IPS DF 19.7 (cell line): ENCODE measurements around the gene RCC1.
A peak's percentile ranks its signal among the peaks of the same experiment; 100 is the strongest.
"Not testable (repeated sequence)": the region's sequence is repeated elsewhere in the genome, so short reads cannot be mapped to it uniquely, and the experiment has no call there.

Experiments used
- DNase-seq: peaks from one replicate; pipeline ENCODE4 v3.0.0-alpha.2; 2013; ENCODE audit warnings: low read depth, low spot score

Gene RCC1, protein sequence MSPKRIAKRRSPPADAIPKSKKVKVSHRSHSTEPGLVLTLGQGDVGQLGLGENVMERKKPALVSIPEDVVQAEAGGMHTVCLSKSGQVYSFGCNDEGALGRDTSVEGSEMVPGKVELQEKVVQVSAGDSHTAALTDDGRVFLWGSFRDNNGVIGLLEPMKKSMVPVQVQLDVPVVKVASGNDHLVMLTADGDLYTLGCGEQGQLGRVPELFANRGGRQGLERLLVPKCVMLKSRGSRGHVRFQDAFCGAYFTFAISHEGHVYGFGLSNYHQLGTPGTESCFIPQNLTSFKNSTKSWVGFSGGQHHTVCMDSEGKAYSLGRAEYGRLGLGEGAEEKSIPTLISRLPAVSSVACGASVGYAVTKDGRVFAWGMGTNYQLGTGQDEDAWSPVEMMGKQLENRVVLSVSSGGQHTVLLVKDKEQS

DNA sequence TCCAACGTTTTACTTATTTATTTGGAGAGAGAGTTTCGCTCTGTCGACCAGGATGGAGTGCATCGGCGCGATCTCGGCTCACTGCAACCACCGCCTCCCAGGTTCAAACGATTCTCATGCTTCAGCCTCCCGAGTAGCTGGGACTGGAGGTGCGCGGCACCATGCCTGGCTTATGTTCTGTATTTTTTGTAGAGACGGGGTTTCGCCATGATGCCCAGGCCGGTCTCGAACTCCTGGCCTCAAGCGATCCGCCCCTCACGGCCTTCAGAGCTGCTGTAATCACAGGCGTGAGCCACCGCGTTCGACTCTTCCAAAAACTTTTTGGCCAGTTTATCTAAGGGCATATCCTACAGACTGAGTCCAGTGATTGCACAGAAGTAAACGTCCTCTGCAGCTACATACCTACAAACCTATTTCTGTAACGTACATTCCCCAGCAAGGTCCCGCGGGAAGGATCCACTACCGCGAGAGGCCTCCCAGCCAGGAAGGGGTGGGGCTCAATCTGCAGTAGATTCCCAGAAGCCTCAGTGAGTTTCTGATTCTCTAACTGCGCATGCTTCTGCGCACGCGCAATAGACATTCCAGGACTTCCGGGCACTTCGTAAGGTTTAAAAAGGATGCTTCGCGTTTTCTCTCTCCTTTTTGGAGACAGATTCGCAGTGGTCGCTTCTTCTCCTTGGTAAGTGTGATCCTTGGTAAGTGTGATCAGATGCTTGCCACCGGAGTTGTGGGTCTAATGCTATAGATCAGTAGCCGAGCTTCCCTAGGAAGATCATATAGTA is at the start of gene RCC1:
TSS of gene RCC1 (plus strand) at position 638 of the 782 bp plus-strand sequence. CDS start 23,824 bp downstream, outside the sequence.
- DNase-seq, result peak; percentile 94

DNA sequence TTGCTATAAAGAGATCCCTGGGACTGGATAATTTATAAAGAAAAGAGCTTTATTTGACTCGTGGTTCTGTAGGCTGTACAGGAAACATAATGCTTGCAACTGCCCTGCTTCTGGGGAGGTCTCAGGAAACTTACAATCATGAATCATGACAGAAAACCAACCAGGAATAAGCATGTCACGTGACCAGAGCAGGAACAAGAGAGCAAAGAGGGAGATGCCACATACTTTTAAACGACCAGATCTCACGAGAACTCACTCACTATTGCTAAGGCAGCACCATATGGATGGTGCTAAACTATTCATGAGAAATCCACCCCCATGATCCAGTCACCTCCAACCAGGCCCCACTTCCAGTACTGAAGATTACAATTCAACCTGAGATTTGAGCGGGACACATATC is 49.8 kb upstream of the RCC1 start:
- no peak for DNase-seq

DNA sequence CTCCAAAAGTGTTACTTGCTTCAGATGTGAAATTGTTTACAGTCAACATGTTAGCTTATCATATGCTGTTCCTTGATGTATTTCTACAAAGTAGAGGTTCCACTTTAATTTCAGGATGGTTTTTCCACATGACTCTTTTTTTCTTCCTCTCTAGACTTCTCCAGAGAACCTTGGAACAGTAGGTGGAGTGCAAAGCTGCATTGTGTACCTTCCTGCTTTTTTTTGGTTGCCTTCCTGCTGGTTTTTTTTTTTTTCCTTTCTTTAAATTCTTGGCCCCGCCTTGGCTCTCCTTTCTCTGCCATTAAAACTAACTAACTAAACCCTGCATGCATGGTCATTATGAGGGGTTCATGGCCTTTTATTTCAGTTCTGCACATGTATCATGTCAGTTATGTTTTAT is 48.2 kb upstream of the RCC1 start:
- no peak for DNase-seq

DNA sequence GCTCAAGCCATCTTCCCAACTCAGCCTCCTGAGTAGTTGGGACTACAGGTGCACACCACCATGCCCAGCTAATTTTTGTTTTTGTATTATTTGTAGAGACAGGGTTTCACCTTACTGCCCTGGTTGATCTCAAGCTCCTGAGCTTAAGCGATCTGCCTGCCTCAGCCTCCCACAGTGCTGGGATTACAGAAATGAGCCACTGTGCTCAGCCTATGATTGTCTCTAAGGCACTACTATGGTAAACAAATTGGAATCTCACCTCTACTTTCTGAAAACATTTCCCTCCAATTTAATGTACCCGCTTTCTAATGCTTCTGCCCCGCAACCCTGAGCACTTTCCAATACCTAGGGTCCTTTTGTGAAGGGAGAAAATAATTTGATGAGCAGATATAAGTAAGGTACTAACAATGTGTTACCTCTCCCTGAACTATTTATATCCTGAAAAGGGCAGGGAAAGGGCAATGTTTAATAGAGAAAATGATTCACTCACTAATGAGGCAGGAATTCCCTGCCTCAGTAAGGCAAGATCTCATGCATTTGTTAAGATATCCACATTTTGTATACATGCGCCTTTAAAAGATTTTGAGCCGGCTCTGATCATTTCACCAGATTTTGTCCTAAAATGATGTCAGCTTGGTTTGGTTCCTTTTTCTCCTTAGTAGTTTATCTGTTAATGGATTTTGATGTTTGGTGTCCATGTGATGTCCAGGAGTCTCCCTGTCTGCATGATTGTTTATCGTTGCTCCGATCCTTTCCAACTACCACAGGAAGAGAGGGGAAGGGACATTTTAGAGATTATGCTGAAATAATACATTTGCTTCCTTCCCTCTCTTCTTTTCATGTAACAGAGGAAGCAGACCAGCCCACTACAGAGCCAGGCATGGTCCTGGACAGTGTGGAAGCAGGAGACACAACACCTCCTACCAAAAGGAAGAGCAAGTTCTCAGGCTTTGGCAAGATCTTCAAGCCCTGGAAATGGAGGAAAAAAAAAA is 47.3 kb upstream of the RCC1 start:
- DNase-seq, result no peak

DNA sequence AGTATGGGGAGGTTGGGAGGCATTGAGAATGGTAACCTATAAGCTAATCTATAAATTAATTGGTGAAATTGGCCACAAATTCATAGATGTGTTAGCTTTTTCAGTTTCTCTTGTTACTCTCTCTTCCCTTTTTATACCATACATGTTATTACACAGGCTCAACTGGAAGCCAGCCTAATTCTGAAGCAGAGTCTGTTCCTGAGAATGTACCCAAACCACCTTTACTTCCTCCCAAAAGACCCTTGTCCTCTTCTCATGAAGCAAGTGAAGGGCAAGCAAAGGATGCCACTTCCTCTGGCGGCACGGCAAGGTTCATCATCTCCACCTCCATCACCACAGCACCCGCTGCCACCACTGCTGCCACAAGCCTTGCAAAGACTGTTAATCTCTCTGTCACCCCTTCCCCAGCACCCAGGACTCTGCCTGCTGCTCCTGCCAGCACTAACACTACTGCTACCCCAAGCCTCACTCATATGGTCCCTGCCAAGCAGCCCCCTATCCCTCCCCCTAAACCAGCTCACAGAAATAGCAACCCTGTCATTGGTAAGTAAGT is 39.5 kb upstream of the RCC1 start:
- DNase-seq, result no peak

DNA sequence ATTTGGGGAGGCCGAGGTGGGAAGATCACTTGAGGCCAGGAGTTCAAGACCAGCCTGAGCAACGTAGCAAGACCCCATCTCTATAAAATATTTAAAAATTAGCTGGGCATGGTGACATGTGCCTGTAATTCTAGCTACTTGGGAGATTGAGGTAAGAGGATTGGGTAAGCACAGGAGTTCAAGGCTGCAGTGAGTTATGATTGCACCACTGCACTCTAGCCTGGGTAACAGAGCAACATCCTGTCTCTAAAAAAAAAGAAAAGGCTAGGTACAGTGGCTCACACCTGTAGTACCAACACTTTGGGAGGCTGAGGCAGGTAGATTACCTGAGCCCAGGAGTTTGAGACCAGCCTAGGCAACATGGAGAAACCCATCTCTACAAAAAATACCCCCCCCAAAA is 35.7 kb upstream of the RCC1 start:
- DNase-seq, result no peak

DNA sequence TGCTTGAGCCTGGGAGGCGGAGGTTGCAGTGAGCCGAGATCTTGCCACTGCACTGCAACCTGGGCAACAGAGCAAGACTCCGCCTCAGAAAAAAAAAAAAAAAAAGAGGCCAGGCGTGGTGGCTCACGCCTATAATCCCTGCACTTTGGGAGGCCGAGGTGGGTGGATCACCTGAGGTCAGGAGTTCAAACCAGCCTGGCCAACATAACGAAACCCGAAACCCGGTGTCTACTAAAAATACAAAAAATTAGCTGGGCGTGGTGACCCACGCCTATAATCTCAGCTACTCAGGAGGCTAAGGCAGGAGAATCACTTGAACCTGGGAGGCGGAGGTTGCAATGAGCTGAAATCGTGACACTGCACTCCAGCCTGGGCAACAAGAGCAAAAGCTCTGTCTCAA is 26.3 kb upstream of the RCC1 start:
- DNase-seq, result not testable (repeated sequence)

DNA sequence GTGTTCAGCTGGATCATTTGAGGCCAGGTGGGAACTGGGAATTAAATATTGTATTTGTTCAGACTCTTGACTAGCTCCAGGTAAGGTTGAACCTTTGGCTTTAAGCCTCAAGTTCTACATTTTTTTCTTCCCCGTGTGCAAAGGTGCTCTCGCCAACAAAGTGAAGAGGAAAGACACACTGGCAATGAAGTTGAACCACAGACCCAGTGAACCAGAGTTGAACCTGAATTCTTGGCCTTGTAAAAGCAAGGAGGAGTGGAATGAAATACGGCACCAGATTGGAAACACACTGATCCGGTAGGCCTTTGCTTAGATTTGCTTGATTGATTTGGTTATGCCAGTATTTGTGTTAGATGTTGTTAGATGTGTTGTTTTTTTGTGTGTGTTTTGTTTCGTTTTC is 25.5 kb upstream of the RCC1 start:
- no peak for DNase-seq

DNA sequence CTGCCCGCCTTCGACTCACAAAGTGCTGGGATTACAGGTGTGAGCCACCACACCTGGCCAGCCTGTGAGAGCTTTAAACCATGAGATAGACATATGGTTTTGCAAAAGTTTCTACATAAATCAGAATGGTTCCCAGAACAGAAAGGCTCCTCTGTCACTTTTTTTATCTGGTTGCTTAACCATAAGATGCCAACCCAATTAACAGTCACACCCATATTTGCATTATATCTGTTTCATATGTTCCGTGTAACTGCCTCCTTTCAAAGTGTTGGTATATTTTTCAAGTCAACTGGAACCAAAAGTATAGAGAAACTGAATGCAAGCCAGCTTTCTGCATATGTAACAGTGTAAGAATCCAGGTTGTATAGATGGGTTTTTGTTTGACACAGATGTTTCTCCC is 23.7 kb upstream of the RCC1 start:
- no peak for DNase-seq

DNA sequence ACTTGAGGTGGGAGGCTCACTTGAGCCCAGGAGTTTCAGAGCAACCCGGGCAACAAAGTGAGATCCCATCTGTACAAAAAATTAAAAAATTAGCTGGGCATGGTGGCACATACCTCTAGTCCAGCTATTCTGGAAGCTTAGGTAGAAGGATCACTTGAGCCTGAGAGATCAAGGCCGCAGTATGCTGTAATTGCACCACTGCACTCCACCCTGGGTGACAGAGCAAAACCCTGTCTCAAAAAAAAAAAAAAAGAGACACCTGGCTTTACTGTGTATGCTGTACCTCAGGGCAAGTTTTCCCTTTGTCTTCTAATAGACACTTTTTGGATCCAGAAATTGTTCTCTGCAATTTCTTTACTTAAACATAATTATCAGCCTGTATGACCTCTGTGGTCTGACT is 23.1 kb upstream of the RCC1 start:
- no peak for DNase-seq

DNA sequence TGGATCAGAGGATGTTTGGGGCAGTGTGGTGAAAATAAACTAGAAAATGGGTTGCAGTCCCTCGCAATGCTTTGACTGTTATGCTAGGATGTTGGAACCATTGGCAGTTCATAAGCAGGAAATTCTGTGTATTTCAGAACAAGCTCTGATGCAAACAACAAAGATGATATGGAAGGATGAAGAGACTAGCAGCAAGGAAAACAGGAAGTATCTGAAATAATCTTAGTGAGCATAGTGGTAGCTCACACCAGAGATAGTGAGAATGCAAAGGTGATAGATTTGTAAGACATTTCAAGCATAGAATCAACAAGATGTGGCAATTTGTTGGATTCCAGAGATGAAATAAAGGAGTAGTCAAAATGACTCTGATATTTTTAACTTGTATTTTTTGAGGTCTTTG is 11.1 kb upstream of the RCC1 start:
- DNase-seq, result no peak

DNA sequence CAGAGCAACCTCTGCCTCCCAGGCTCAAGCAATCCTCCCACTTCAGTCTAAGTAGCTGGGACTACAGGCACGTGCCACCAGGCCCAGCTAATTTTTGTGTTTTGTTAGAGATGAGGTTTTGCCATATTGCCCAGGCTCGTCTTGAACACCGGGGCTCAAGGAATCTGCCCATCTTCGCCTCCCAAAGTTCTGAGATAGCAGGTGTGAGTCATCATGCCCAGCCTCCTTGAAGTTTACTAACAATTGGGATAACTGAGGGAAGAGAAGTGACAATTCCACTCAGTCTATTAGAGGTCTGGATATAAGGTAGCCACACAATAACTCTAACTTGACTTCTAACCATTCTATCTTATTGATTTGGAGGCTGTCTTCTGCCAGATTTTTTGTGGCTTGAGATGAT is 6.3 kb upstream of the RCC1 start:
- no peak for DNase-seq

DNA sequence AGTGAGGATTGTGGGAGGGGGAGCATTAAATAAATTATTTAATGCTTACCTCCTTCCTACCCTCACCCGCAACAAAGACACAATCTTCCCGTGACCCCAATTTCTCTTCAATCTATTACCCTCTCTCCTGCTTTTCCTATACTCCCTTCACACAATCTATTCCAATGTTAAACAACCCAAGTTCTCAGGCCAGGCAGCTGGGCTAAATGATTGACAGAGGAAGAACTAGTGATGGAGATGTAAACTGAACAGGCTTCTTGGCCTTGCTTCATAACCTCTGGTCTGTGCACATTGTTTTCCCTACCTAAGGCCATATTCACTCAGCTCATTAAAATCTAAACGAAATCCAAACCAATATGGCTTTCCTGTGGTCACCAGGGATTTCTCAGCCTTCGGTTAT is 3.9 kb upstream of the RCC1 start:
- DNase-seq, result no peak

DNA sequence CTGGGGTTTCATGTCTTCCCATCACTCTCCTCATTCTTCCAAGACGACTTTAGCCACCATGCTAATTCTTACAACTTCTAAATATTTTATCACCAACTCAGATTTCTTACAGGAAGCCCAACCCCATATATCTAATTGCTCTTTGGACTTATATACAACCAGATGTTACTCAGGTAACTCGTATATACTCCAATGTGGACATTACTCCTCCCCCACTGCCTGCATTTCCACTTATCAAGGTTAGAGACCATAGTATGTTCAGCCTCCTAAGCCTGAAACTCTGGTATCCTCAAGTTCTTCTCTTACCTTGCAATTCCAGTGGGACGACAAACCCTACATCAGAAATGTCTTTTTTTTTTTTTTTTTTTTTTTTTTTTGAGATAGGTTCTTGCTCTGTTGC is 2.7 kb upstream of the RCC1 start:
- no peak for DNase-seq

DNA sequence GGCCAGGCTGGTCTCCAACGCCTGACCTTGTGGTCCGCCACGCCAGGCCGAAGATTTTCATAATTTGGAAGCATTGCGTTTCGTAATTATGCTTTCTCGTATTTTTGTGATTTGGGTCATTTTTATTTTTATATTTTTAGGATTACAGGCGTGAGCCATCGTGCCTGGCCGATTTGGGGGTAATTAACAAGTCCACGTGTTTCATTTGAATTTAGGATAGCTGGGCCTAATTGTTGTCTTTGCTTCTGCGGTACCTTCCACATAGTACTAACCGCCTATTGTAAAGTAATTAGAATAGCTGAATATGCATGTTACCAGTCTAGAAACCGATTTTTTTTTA is 1.0 kb downstream of the RCC1 start:
- no peak for DNase-seq

DNA sequence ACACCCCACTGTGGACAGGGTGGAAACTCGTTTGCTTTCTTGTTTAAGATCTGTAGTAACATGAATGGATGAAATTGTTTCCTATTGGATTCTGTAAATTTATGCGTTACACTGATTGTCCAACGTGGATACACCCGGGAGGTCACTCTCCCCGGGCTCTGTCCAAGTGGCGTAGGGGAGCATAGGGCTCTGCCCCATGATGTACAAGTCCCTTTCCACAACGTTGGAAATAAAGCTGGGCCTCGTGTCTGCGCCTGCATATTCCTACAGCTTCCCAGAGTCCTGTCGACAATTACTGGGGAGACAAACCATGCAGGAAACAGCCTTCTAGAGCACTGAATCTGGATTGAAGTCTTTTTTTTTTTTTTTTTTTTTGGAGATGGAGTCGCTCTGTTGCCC is 1.4 kb downstream of the RCC1 start:
- DNase-seq, result no peak

DNA sequence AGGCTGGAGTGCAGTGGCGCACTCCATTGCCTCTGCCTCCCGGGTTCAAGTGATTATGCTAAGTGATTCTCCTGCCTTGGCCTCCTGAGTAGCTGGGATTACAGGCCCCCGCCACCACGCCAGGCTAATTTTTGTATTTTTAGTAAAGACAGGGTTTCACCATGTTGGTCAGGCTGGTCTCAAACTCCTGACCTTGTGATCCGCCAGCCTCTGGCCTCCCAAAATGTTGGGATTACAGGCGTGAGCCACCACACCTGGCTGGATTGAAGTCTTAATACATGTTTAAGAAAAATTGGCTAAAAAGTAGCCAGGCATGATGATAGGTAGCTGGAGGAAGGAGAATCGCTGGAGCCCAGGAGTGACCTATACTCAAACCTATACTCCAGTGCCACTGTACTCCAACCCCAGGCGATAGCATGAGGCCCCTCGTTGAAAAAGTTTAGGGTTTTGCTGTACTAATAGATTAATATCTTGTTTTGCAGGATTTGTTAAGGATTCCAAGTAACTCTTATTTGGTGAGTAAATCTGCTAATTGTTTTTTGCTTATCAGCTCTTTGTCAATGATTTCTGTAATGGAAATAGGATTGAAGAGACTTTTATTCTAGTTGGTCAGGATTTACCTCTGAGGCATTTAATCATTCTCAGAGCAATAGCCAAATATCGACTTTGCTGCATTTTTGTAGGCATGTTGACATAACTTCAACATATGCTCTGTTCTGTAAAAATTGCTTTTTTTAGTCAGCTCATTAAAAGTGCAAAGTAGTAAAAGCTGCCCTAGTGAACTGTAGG is 2.0 kb downstream of the RCC1 start:
- no peak for DNase-seq

DNA sequence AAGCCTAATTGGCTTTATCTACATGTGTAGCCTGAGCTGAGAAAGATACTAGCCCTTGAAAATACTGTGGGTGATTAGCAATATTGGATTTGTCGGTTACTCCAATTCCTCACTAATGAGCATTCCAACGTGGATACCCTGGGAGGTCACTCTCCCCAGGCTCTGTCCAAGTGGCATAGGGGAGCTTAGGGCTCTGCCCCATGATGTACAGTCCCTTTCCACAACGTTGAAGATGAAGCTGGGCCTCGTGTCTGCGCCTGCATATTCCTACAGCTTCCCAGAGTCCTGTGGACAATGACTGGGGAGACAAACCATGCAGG is 2.6 kb downstream of the RCC1 start:
- no peak for DNase-seq

DNA sequence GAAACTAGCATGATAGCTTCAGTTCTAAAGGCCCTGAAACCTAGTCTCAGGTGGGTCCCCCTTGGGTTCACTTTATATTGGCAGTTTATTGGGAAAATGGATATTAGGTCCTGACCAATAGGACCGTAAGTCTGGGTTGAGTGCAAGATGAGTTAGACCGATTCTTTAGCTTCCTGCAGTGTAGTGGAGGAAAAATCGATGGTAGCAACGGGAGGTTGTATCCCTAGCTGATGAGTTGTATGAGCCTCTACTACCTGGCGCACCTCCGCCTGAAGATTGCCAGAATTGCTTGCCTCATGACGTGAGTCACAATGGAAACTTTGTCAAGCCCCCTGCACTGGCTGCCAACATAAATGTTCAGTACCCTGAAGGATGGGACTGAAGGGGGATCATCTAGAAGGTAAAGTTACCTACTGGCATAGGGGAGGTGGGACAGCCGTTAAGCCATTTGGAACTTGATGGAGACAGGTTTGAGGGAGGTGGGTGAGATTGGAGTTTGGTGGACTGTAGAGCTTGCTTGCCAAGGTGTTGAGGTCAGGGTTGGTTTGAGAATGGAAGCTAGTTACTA is 3.9 kb downstream of the RCC1 start:
- DNase-seq, result no peak

DNA sequence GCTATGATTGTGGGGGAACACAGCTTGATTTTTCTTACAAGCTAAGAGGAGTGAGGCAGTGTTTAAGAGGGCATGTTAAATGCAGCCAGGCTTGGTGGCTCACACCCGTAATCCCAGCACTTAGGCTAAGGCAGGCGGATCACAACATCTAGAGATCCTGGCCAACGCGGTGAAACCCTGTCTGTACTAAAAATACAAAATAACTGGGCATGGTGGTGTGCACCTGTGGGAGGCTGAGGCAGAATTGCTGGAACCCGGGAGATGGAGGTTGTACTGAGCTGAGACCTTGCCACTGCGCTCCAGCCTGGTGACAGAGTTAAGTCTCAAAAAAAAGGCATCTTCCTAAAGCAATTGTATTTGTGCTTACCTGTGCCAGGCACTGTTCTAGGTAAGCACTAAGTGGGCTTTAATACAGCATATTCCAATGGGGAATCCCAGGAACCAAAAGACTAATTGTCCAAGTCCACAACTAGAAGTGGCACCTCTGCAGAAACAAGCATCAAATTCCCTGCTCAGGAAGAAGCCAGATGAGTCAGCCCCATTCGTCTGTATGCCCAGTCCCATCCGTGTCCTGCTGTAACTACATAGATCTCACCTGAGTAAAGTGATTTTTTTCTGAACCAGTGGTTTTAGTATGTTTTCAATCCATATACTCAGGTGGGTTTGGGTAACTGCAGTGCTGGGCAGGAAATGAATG is 4.6 kb downstream of the RCC1 start:
- DNase-seq, result no peak
